ENCODE results near the gene CYP2B6.
"Not testable (repeated sequence)": the region's sequence is repeated elsewhere in the genome, so short reads cannot be mapped to it uniquely, and the experiment has no call there.

CYP2B6 gene

GRCh38 chr19:41045095-41045494 lies 54.0 kb downstream of the CYP2B6 start:
- DNase-seq (ENCODE audit: low spot score in 2 of 2); H3K4me1 Mint-ChIP-seq; H3K27ac Mint-ChIP-seq; H3K9me3 Mint-ChIP-seq; H3K4me3 Mint-ChIP-seq; H3K36me3 Mint-ChIP-seq: not testable (repeated sequence)
- ATAC-seq = peak; percentile 71

- no peak for ATAC-seq
- no peaks in the 10 kb centered on the region for H3K9me3 Mint-ChIP-seq
- H3K4me1 Mint-ChIP-seq = no peaks in the 10 kb centered on the region
Measured at GRCh38 chr19:41050426-41050825, 59.3 kb downstream of the CYP2B6 start.

GRCh38 chr19:41052162-41052561 lies 61.1 kb downstream of the CYP2B6 start:
- not testable (repeated sequence) for H3K9me3 Mint-ChIP-seq; H3K4me3 Mint-ChIP-seq; ATAC-seq; H3K4me1 Mint-ChIP-seq; H3K27ac Mint-ChIP-seq; DNase-seq (ENCODE audit: low spot score in 2 of 2); H3K36me3 Mint-ChIP-seq

More at GRCh38 chr19:41050426-41050825, 59.3 kb downstream of the CYP2B6 start:
- H3K36me3 Mint-ChIP-seq = no peaks in the 10 kb centered on the region
- peak in 1 of 2 donors; percentile 34 for DNase-seq (ENCODE audit: low spot score in 2 of 2)
- H3K4me3 Mint-ChIP-seq = no peak overlapping the region
- no peak overlapping the region for H3K27ac Mint-ChIP-seq

- H3K4me1 Mint-ChIP-seq; H3K36me3 Mint-ChIP-seq; H3K9me3 Mint-ChIP-seq; H3K27ac Mint-ChIP-seq; DNase-seq (ENCODE audit: low spot score in 2 of 2); H3K4me3 Mint-ChIP-seq; ATAC-seq: not testable (repeated sequence)
Measured at GRCh38 chr19:41053331-41053730, 62.2 kb downstream of the CYP2B6 start.

- Mint-ChIP-seq H3K27ac (no peak overlapping the region), H3K4me3 (no peak overlapping the region), H3K4me1 (no peaks in the 10 kb centered on the region), H3K9me3 (no peaks in the 10 kb centered on the region), H3K36me3 (no peaks in the 10 kb centered on the region)
- ATAC-seq (no peak), DNase-seq (ENCODE audit: low spot score in 2 of 2) (peak in 1 of 2 donors; percentile 33)
Measured at GRCh38 chr19:41064974-41065569, 74.0 kb downstream of the CYP2B6 start.
